Measurements from ENCODE around the gene ZNF337. TPM values are rescaled to one million over a fixed set of nuclear protein-coding genes. Genes with fewer than 3 reads are reported as not detected.
"Not testable (repeated sequence)": the region's sequence is repeated elsewhere in the genome, so short reads cannot be mapped to it uniquely, and the experiment has no call there.

The ZNF337 gene
- 1 to 10 TPM; 7.3 to 9.1 TPM for total RNA-seq
- long read RNA-seq, transcript ZNF337-201 (5 exons, 3,205 nt): major isoform, 14 of 20 reads
- long read RNA-seq, partial matches to known transcripts: 0 of 20 reads
- long read RNA-seq, other reads (novel, unspliced or antisense): 6 of 20 reads

DNA sequence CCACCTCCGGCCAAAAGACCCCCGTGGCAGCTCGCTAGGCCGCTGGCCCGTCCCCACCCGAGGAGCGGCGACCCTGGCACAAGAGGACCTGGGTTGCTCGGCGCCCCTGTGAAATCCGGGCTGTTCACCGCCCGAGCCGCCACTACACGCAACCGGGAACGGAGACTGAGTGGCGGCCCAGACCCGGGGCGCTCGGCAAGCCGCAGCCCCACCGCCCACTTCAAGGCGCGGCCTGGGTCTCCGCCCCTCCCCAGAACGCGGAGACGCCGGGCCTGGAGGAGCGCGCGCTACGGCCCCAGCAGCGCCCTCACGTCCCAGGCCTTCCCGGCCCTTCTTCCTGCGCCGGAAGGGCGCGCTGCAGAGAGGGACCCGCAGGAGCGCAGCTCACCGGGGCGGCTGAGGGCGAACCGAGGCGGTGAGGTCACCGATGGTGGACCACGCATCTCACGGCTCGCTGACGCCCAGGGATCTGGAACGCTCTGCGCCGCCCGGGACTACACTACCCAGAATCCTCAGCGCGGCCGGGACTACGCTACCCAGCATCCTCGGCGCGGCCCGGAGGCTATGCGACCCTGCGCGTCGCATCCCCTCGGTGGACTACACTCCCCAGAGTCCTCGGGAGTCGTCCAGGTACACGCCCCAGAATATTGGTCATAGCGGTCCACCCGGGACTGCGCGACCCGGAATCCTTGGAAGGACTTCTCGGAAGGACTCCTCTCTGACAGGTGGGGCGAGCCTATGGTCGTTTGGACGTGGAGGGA lies at the start of gene ZNF337:
TSS of gene ZNF337 (minus strand) at position 483 of the 761 bp plus-strand sequence. CDS start 10,436 bp downstream, outside the sequence.
- DNase-seq (peak; percentile 98), ATAC-seq (peak; percentile 100)
- intact Hi-C loops (cut with DNase I): loop anchor here in 1 of 2 donors (10.0 kb wide), 1 partner anchor 72 kb away; the partner anchor contains the start of gene NANP

- no peak for ATAC-seq
- intact Hi-C loops (cut with DNase I): no loop called here
- no peak for DNase-seq
These were observed 49.1 kb upstream of the ZNF337 start for GRCh38 chr20:25745738-25746137.

DNA sequence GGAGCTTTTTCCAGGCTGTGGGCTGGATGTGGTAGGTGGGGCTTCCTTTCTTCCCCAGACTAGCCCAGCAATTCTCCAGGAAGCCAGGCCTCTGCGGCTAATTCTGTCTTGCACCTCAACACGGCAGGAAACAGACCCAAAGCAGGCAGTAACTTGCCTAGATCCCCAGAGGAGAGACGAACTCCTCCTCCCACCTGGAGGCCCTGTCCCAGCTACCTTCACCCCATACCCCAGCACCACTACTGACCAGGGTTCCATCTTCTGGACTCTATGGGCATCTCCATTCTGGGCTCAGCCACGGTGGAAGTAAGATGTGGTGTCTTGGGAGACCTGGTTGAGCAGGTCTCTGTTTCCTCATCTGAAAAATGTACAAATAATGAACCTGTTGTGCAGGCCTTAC lies 48.4 kb upstream of the ZNF337 start:
- intact Hi-C loops (cut with DNase I): no loop called here
- DNase-seq (no peak), ATAC-seq (no peak)

- DNase-seq (no peak), ATAC-seq (no peak)
- intact Hi-C loops (cut with DNase I): no loop called here
These were observed 47.6 kb upstream of the ZNF337 start for GRCh38 chr20:25744261-25744660.

- DNase-seq: no peak
- no peak for ATAC-seq
- intact Hi-C loops (cut with DNase I): no loop called here
These were observed 44.4 kb upstream of the ZNF337 start for GRCh38 chr20:25741088-25741487.

GRCh38 chr20:25739615-25740320 lies 43.1 kb upstream of the ZNF337 start:
- DNase-seq: no peak
- ATAC-seq: no peak
- intact Hi-C loops (cut with DNase I): no loop called here

- intact Hi-C loops (cut with DNase I): no loop called here
- DNase-seq (no peak), ATAC-seq (no peak)
These were observed 41.5 kb upstream of the ZNF337 start for GRCh38 chr20:25738198-25738597.

DNA sequence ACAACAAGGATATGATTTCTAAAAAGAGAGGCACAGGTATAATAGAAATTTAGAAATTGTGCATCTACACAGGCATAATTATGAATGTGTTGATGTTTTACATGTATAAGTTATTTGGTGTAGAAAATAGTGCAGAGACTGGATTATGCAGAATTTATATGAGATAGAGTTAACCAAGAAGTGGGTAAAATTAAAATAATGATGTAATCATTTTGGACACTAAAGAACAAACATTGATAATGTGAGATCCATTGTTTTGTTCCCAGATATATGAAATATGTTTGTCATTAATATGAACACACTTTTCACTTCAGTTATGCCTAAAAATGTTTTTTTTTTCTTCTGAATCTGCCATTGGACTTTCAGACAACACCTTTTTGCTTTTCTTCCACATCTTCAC lies 37.2 kb upstream of the ZNF337 start:
- no peak for DNase-seq
- no peak for ATAC-seq
- intact Hi-C loops (cut with DNase I): no loop called here

GRCh38 chr20:25730862-25731261 lies 34.2 kb upstream of the ZNF337 start:
- no peak for ATAC-seq
- intact Hi-C loops (cut with DNase I): no loop called here
- no peak for DNase-seq

DNA sequence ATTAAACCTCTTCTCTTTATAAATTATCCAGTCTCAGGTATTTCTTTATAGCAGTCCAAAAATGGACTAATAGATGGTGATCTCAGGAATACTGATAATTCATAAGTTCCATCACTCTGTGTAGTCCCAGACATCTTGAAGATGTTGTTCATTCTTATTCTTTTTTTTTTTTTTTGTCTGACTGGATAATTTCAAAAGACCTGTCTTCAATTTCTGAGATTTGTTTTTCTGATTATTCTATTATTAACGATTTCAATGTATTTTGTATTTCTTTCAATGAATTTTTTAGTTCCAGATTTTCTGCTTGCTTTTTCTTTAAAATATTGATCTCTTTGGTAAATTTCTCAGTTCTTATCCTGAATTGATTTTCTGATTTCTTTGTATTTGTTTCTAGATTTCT lies 29.7 kb upstream of the ZNF337 start:
- DNase-seq (no peak), ATAC-seq (no peak)
- intact Hi-C loops (cut with DNase I): no loop called here

DNA sequence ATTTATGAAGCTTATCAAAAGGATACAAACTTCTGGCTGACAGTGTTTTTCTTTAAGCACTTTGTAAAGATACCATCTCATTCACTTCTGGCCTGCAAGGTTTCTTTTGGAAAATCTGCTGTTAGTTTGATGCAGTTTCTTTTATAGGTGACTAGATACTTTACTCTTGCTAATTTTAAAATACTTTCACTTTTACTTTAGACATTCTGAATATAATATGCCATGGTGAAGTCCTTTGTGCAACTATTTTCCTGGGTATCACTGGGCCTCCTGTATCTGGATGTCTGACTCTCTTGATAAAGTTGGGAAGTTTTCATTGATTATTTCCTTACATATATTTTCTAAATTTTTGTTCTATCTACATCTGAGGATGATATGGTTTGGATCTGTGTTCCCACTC lies 29.0 kb upstream of the ZNF337 start:
- intact Hi-C loops (cut with DNase I): no loop called here
- no peak for DNase-seq
- ATAC-seq: no peak

- intact Hi-C loops (cut with DNase I): no loop called here
- DNase-seq (no peak), ATAC-seq (no peak)
These were observed 27.3 kb upstream of the ZNF337 start for GRCh38 chr20:25723975-25724374.

DNA sequence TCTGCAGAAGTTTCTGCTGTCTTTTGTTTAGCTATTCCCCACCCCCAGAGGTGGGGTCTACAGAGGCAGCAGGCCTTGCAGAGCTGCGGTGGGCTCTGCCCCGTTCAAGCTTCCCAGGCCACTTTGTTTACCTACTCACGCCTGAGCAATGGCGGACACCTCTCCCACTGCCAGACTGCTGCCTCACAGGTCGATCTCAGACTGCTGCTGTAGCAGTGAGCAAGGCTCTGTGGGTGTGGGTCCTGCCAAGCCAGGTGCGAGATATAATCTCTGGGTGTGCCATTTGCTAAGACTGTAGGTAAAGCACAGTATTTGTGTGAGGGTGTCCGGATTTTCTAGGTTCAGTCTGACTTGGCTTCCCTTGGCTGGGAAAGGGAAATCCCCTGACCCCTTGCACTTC lies 23.6 kb upstream of the ZNF337 start:
- intact Hi-C loops (cut with DNase I): no loop called here
- DNase-seq: no peak
- no peak for ATAC-seq

DNA sequence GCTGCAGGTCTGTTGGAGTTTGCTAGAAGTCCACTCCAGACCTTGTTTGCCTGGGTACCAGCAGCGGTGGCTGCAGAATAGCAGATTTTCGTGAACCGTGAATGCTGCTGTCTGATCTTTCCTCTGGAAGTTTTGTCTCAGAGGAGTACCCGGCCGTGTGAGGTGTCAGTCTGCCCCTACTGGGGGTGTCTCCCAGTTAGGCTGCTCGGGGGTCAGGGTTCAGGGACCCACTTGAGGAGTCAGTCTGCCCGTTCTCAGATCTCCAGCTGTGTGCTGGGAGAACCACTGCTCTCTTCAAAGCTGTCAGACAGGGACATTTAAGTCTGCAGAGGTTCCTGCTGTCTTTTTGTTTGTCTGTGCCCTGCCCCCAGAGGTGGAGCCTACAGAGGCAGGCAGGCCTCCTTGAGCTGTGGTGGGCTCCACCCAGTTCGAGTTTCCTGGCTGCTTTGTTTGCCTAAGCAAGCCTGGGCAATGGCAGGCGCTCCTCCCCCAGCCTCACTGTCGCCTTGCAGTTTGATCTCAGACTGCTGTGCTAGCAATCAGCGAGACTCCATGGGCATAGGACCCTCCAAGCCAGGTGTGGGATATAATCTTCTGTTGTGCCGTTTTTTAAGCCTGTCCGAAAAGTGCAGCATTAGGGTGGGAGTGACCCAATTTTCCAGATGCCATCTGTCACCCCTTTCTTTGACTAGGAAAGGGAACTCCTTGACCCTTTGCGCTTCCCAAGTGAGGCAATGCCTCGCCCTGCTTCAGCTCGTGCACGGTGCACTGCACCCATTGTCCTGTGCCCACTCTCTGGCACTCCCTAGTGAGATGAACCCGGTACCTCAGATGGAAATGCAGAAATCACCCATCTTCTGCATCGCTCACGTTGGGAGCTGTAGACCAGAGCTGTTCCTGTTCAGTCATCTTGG lies 22.5 kb upstream of the ZNF337 start:
- intact Hi-C loops (cut with DNase I); DNase-seq: not testable (repeated sequence)

GRCh38 chr20:25707695-25708094 lies 11.0 kb upstream of the ZNF337 start:
- intact Hi-C loops (cut with DNase I): no loop called here
- no peak for DNase-seq
- ATAC-seq: no peak

More for the DNA sequence above, 22.5 kb upstream of the ZNF337 start:
- ATAC-seq: not testable (repeated sequence)

DNA sequence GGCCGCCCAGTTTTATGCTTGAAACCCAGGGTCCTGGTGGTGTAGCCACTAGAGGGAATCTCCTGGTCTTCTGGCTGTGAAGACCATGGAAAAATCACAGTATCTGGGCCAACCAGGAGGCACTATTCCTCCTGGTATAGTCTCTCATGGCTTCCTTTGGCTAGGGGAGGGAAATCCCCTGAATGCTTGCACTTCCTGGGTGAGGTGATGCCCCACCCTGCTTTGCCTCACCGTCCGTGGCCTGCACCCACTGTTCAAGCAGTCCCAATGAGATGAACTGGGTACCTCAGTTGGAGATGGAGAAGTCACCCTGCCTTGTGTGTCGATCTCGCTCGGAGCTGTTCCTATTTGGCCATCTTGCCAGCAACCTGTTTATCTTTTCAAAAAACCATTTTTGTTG lies 10.1 kb upstream of the ZNF337 start:
- intact Hi-C loops (cut with DNase I): no loop called here
- no peak for ATAC-seq
- DNase-seq: no peak

- ATAC-seq (no peak), DNase-seq (no peak)
- intact Hi-C loops (cut with DNase I): no loop called here
These were observed 9.2 kb upstream of the ZNF337 start for GRCh38 chr20:25705830-25706351.

GRCh38 chr20:25704303-25704702 lies 7.7 kb upstream of the ZNF337 start:
- intact Hi-C loops (cut with DNase I); DNase-seq; ATAC-seq: not testable (repeated sequence)

DNA sequence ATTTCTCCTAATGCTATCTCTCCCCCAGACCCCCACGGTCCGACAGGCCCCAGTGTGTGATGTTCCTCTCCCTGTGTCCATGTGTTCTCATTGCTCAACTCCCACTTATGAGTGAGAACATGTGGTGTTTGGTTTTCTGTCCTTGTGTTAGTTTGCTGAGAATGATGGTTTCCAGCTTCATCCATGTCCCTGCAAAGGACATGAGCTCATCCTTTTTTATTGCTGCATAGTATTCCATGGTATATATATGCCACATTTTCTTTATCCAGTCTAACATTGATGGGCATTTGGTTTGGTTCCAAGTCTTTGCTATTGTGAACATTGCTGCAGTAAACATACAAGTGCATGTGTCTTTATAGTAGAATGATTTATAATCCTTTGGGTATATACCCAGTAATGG lies 4.2 kb upstream of the ZNF337 start:
- ATAC-seq; DNase-seq; intact Hi-C loops (cut with DNase I): not testable (repeated sequence)
